Breast epithelium (tissue), 4 donors: Measurements from ENCODE around the gene METAP1. TPM values are rescaled to one million over a fixed set of nuclear protein-coding genes. Genes with fewer than 3 reads are reported as not detected.
"Not testable (repeated sequence)": the region's sequence is repeated elsewhere in the genome, so short reads cannot be mapped to it uniquely, and the experiment has no call there.

Source experiments
- DNase-seq, 2 donors: peaks; one replicate each; pipeline ENCODE4 v3.0.0-alpha.2; 2019; ENCODE audit warnings: low spot score in 2 of 2
- H3K27ac ChIP-seq, 2 donors: fragments of 200-600 bp; sonication (generic) in 1 of 2; one replicate each; pipeline ENCODE4 v1.5.1; 2016 to 2019; ENCODE audit warnings: mild to moderate bottlenecking in 1 of 2
- H3K27me3 ChIP-seq, 2 donors: fragments of 200-600 bp; sonication (generic) in 1 of 2; one replicate each; pipeline versions ENCODE4 v1.5.1 to v1.6.0; 2017 to 2019; ENCODE audit warnings: control low read depth in 1 of 2, mild to moderate bottlenecking in 1 of 2
- H3K36me3 ChIP-seq: fragments of 200-600 bp; one replicate; pipeline ENCODE4 v1.5.1; 2019
- H3K4me1 ChIP-seq, 2 donors: fragments of 200-600 bp; sonication (generic); one replicate each; pipeline ENCODE4 v1.5.1; 2016 to 2019; ENCODE audit warnings: control low read depth in 1 of 2
- H3K4me3 ChIP-seq, 3 donors: fragments of 200-600 bp; sonication (generic); 1 replicate in 2 of 3; 2 replicates in 1 of 3; pipeline ENCODE4 v1.5.1; 2016 to 2019; ENCODE audit warnings: mild to moderate bottlenecking in 3 of 3, moderate library complexity in 2 of 3
- H3K9me3 ChIP-seq, 2 donors: fragments of 200-600 bp; sonication (generic) in 1 of 2; one replicate each; pipeline ENCODE4 v1.5.1; 2016 to 2019; ENCODE audit warnings: control low read depth in 1 of 2
- CTCF ChIP-seq, 3 donors: fragments of 450-650 bp; IDR thresholded peaks; one replicate each; pipeline ENCODE4 v1.5.1; 2016 to 2017; ENCODE audit warnings: antibody characterized with exemption in 3 of 3, mild to moderate bottlenecking in 3 of 3, moderate library complexity in 3 of 3
- POLR2A ChIP-seq: fragments of 450-650 bp; IDR thresholded peaks from one replicate; pipeline ENCODE4 v1.6.1; 2016; ENCODE audit warnings: antibody characterized with exemption, mild to moderate bottlenecking, moderate library complexity
- POLR2AphosphoS5 ChIP-seq, 3 donors: sonication (generic); formaldehyde crosslinking; IDR thresholded peaks; one replicate each; pipeline ENCODE4 v1.6.1; 2017; ENCODE audit warnings: antibody characterized with exemption in 3 of 3
- intact Hi-C: fragments of 100-400 bp; cut with DNase I; formaldehyde crosslinking; loops from one replicate; pipeline ENCODE4 v1.15.1; 2023; ENCODE audit warnings: low total_unique reads
- total RNA-seq, 3 donors: library from RNA; depleted of rRNA; stranded (reverse); fragments of >200 nt; gene quantifications; one replicate each; pipeline ENCODE4 v1.1.0, GENCODE V29; 2016

METAP1 gene
- total RNA-seq, 3 donors from 2014 or later: 22.9 to 54.2 (median 36.7) TPM

GRCh38 chr4:98967786-98968329 lies 27.7 kb upstream of the METAP1 start:
- Histone ChIP-seq H3K27ac (no peak overlapping the region), H3K27me3 (no peaks in the 10 kb centered on the region), H3K4me3 (no peak overlapping the region), H3K9me3 (no peaks in the 10 kb centered on the region), H3K36me3 (no peaks in the 10 kb centered on the region), H3K4me1 (no peaks in the 10 kb centered on the region)
- intact Hi-C loops: no loop called here
- TF ChIP-seq POLR2AphosphoS5 (IDR thresholded peaks at IDR 0.05) (no peak), POLR2A (no peak), CTCF (IDR thresholded peaks at IDR 0.05) (no peak)
- no peak for DNase-seq

GRCh38 chr4:98969878-98970785 lies 25.4 kb upstream of the METAP1 start:
- H3K4me3 ChIP-seq: no peak overlapping the region
- DNase-seq: no peak
- no peaks in the 10 kb centered on the region for H3K9me3 ChIP-seq
- no peaks in the 10 kb centered on the region for H3K27me3 ChIP-seq
- TF ChIP-seq CTCF (IDR thresholded peaks at IDR 0.05): no peak
- intact Hi-C loops: no loop called here
- H3K36me3 ChIP-seq: no peaks in the 10 kb centered on the region
- no peak overlapping the region for H3K27ac ChIP-seq
- H3K4me1 ChIP-seq: no peaks in the 10 kb centered on the region

GRCh38 chr4:98976716-98977115 lies 18.8 kb upstream of the METAP1 start:
- intact Hi-C loops: no loop called here
- TF ChIP-seq CTCF (IDR thresholded peaks at IDR 0.05) (no peak), POLR2AphosphoS5 (IDR thresholded peaks at IDR 0.05) (no peak), POLR2A (no peak)
- Histone ChIP-seq H3K4me3 (no peak overlapping the region), H3K36me3 (no peaks in the 10 kb centered on the region), H3K9me3 (no peaks in the 10 kb centered on the region), H3K4me1 (no peaks in the 10 kb centered on the region), H3K27ac (no peak overlapping the region), H3K27me3 (no peaks in the 10 kb centered on the region)
- DNase-seq: no peak

GRCh38 chr4:98977557-98977956 lies 18.0 kb upstream of the METAP1 start:
- TF ChIP-seq CTCF (IDR thresholded peaks at IDR 0.05): no peak
- TF ChIP-seq POLR2AphosphoS5 (IDR thresholded peaks at IDR 0.05): no peak
- no peak for TF ChIP-seq POLR2A
- Histone ChIP-seq H3K9me3 (no peaks in the 10 kb centered on the region), H3K27ac (no peak overlapping the region)

GRCh38 chr4:98987720-98988119 lies 7.8 kb upstream of the METAP1 start:
- Histone ChIP-seq H3K4me1 (no peaks in the 10 kb centered on the region), H3K4me3 (no peak overlapping the region), H3K9me3 (no peaks in the 10 kb centered on the region), H3K27ac (no peak overlapping the region), H3K27me3 (no peaks in the 10 kb centered on the region), H3K36me3 (no peaks in the 10 kb centered on the region)
- TF ChIP-seq POLR2AphosphoS5 (IDR thresholded peaks at IDR 0.05): no peak
- TF ChIP-seq CTCF (IDR thresholded peaks at IDR 0.05): no peak
- no peak for TF ChIP-seq POLR2A
- DNase-seq: no peak
- intact Hi-C loops: no loop called here

More at GRCh38 chr4:98977557-98977956, 18.0 kb upstream of the METAP1 start:
- Histone ChIP-seq H3K4me3 (no peak overlapping the region), H3K4me1 (no peaks in the 10 kb centered on the region), H3K27me3 (no peaks in the 10 kb centered on the region), H3K36me3 (no peaks in the 10 kb centered on the region)
- intact Hi-C loops: no loop called here
- DNase-seq: no peak

- H3K27me3 ChIP-seq, H3K9me3 ChIP-seq, intact Hi-C loops, H3K36me3 ChIP-seq, H3K4me1 ChIP-seq, DNase-seq, H3K4me3 ChIP-seq, H3K27ac ChIP-seq: not testable (repeated sequence)
Observed at GRCh38 chr4:98992835-98993234, 2.7 kb upstream of the METAP1 start.
